Activated effector memory CD4-positive, alpha-beta T cell treated with Interleukin-2 at 50 U/mL for 16 hours (primary cell): ENCODE measurements around the gene LRP2BP.
"Not testable (repeated sequence)": the region's sequence is repeated elsewhere in the genome, so short reads cannot be mapped to it uniquely, and the experiment has no call there.

Experiments used
- DNase-seq: peaks from one replicate; pipeline ENCODE4 v3.0.0-alpha.2; 2020

The LRP2BP gene

DNA sequence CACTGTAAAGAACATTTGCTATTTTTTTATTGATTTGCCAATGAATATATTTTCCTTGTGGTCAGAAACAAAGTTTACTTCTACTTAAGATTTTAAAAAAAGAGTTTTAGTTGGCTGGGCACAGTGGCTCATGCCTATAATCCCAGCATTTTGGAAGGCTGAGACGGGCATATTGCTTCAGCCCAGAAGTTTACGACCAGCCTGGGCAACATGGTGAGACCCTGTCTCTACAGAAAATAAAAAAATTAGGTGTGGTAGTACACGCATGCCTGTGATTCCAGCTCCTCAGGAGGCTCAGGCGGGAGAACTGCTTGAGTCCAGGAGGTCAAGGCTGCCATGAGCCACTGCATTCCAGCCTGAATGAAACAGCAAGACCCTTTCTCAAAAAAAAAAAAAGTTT is 36.8 kb downstream of the LRP2BP start:
- DNase-seq = no peak

DNA sequence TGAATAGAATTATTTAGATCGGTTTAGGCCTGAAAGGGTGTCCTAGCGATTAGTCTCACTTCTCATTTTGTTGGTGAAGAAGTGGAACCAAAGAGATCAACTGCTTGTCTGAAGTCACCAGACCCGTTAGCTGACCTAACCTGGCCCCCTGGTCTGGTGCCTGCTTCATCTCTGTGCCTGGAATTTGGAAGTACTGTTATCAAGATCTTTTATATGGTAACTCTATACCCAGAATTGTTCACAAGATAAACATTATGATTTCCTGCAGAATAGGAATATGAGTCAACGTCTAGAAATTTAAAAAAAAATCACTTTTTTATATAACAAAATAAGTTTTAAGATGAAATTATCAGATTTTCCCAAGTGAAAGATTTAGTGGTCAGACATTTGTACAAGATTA is 37.2 kb downstream of the LRP2BP start:
- DNase-seq = no peak

DNA sequence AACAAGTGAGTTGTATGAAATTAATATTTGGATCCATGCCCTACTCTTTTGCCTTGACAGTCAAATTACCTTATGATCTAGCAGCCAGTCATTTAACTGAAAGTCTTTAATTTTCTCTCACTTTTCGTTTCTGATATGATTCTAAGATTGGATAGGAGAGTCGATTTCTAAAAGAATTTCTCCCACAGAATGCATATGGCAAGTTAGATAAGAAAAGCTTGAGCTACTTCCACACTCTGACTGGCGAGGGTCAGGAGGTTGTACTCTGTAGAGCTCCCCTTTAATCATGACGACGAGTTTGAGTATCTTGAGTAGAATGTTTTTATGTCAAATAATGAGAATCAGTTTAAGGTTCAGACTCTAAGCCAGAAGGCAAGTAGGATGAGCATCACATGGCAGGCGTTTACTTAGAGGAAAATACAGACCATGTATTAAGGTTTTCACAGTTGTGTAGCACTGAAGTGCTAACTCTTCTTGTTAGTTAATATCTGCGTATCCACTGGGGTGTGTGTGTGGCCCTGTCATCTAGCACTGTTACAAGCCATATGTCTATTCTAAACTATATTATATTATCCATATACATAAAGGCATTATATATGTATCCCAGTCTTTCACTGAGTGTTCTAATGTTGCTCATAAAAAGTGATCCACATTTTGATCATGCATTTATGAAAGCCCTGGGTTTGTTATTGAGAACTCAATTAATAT is 37.8 kb downstream of the LRP2BP start:
- DNase-seq = no peak

DNA sequence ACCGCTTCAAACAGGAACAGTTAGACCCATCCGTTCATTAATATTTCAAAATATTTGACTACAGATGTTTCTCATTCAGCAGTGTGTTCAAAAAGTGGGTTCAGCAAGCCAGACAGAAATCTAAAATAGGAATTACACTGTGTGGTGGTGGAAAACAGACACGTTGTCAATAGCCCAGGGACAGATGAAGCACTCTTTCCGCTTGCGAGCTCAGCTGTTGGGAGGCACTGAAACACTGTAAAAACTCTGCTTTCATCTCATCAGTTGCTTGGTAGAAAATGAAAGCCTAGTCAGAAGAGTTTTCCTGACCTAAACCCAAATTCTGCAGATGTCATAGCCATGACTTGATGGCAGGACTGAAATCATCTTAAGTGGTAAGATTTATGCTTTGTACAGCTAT is 38.5 kb downstream of the LRP2BP start:
- no peak for DNase-seq

DNA sequence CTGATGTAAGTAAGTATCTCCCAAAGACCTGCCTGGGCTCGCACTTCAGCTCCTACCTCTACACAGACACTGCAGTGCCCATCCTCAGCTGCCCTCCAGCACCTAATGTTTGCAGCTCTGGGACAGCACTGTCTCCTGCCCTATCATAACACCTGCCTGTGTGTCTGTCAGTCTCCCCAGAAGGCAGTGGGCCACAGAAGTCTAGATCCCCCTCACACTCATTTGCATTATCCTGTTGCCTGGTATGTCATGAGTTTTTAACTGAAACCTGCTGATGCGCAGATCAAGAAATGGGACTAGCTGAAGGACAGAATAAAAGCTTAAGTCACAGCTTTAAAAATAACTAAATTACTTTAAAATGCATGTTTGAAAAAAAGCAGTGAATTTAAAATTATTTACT is 43.0 kb downstream of the LRP2BP start:
- DNase-seq = no peak

DNA sequence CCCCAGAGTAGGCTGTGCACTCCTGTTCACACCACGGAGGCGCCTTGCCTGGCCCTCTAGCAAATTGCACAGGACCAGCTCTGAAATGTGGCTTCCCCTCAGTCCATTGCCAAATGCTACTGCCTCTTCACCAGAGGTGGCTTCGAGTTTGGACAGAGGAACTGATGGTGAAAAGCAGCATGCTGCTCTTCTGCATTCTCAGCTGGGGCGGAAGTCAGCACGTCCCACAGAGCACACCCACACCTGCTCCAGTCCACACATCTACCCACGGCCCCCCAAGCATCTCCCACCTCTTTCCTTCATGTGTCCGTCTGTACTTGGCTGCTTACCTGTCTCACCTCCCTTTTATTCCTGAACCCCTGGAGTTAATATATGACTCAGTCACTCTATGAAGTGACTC is 43.5 kb downstream of the LRP2BP start:
- no peak for DNase-seq

DNA sequence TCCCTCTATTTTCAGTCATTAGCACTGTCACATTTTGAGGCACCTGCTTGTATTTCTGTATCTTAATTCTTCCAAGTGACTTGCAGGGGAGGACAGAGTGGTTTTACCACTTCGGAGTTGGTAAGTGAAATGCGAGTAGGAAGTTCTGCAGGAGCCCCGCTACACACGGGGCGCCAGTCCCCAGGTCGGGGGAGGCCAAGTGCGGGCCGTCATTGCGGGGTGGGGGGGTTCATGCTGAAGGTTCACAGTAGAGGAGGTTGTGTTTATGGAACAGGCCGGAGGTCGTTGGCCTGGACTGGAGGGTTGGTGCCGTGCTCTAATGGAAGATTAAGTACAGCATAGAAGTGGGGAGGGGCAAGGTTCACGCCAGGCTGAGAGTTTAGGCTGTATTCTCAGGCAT is 44.0 kb downstream of the LRP2BP start:
- DNase-seq = no peak

DNA sequence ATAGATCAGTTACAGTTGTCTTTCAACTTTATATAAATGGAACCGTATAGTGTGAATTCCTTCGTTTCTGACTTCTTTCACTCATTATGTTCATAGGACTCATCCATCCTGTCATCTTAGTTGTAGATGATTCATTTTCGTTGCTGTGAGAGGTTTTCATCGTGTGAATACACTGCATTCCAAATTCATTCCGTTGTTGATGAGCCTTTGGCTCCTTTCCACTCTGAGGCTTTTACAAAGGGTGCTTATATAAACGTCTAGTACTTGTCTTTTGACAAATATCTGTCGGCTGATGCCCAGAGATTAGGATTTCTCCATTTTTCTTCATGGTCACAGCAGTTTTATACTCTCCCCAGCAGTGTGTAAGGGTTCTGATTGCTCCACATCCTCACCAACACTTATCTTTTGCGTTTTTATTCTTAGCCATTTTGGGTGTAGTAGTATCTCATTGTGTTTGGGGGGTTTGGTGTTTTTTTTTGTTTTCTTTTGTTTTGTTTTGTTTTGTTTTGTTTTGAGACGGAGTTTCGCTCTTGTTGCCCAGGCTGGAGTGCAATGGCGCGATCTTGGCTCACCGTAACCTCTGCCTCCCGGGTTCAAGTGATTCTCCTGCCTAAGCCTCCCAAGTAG is 48.6 kb downstream of the LRP2BP start:
- DNase-seq = no peak

DNA sequence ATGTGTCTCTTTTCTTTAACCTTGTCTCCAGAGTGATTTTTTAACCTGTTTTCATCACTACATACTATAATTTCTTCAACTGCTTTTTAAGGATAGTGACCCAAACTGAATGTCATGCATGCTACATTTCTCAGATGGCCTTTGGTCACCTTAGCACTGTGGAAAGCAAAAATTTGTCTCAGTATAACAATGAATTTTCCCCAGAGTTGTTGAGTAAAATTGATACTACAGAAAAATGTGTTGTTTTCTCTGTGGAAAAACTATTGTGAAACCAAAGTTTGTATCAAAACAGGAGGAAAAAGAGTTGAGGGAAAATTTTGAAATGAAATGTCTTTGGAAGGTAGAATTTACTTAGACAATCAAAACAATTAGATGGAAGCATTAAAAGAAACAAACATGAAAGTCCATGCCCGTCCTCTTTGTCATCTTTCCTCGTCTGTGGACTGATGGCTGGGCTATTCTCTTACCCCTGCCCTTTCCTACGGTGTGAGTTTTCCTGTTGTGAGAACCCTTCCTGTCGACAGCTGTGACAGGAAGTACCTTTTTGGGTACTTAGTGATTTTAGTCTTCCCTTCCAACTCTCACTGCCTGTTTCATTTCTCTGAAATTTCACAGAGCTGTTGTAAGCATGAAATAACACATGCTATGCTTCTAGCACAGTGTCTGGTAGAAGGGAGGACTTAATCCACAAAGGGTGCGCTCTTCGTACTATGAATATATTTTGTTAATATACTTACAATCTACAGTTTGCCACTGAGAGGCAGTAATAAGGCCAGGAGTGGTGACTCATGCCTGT is 50.8 kb downstream of the LRP2BP start:
- no peak for DNase-seq

DNA sequence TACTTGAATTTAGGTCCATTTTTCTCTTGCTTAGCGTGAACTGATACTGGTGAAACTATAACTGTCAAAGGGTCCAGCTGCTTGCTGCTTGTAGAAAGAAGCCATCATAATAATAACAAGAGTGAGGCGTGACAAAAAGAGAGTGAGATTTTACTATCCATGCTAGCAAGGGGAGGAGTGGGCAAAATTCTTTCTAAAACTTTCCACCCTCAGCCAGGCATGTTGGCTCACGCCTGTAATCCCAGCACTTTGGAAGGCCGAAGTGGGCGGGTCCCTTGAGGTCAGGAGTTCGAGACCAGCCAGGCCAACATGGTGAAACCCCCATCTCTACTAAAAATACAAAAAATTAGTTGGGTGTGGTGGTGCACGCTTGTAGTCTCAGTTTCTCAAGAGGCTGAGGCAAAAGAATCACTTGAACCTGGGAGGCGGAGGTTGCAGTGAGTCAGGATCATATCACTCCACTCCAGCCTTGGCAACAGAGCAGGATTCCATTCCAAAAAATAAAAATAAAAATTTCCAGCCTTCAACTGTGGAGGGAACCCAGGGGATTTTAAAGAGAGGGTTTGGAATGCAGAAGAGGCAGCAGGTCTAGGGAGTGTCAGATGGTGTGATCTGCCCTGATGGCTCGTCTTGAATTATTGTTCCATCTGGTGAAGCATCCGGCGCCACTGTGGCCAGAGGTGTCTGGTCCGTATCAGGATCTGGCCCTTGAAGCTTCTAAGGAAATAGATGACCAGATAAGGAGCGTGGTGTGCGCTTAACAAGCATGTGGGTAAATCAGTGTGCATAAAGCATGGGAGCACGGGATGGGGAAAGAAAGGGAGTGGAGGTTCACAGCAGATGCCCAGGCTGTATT is 51.8 kb downstream of the LRP2BP start:
- no peak for DNase-seq

DNA sequence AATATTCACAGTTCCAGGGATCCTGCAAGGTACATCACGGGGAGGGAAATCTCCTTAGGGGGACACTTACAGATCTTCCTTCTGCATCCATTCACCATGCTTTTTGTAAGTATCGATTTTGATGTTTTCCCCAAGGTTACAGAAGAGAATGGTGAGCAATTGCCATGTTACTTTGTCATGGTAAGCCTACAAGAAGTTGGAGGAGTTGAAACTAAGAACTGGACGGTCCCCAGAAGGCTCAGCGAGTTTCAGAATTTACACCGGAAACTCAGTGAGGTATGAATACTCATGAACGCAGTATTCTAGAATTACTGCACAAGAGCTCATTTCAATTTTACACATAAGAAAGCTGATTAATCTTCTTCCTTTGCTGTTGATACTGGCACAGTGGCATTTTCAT is 53.9 kb downstream of the LRP2BP start:
- no peak for DNase-seq

DNA sequence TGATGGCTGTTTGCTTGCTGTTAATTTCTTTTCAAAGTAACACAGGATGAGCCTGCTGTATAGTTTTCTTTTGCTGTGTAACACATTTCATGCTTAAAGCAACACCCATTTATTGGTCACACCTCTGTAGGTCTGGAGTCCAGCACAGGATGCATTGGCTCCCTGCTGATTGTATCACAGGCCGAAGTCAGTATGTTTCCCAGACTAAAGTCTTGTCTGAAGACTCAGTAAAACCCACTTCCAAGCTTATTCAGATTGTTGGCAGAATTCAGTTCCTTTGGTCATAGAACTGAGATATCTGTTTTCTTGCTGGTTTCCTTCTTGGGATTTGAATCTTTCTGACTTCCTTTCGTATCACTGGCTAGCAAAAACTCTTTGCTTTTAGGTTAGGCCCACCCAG is 54.3 kb downstream of the LRP2BP start:
- no peak for DNase-seq

DNA sequence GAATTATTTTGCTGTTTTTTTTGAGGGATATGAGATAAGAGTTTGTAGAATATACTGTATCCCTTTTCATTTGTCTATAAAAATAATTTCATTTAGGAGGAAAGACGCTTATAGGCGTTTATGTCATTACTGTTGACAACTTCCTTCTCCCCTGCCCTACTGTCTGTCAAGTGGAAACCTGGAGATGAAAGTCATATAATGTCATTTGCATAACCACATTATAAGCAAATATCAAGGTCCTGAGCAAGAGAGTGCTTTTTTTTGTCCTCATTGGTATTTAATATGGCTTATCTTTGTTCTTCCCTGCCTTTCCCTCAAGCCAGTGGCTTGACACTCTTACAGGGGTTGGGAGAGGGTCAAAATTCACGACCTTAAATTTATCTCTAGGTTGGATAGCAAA is 55.8 kb downstream of the LRP2BP start:
- DNase-seq = no peak

DNA sequence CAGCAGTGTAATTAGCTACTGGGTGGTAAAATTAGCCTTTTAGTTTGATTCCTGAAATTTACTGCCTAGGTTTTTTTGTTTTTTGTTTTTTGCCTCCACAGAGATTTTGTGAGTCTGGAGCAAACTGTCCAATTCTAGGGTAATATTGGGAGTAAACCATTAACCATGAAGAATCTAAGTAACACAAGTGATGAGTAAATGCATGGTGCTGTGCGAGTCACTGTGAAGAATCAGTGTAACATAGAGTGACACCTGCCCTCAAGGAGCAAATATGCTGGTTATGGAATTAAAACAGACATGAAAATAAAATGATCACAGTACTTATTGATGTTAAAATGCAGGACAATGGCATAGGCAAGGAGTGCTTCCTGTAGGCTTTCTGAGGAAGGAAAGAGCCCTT is 60.1 kb downstream of the LRP2BP start:
- no peak for DNase-seq

DNA sequence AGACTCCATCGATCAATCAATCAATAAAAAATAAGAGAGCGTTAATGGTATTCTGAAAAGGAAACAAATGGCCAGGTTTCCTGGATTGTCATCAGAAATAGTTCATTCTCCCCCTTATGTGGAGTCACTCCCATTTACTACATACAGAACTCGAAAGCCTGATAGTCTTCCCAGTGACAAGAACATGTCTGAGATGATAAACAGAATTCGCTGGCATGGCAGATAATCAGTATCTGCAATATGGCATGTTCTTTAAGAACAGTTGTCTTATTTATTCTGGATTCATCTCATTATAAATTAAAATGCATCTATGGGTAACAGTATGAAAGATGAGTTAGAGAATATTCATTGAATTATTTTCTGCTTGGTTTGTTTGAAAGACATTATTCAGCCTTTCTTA is 61.4 kb downstream of the LRP2BP start:
- DNase-seq = no peak

DNA sequence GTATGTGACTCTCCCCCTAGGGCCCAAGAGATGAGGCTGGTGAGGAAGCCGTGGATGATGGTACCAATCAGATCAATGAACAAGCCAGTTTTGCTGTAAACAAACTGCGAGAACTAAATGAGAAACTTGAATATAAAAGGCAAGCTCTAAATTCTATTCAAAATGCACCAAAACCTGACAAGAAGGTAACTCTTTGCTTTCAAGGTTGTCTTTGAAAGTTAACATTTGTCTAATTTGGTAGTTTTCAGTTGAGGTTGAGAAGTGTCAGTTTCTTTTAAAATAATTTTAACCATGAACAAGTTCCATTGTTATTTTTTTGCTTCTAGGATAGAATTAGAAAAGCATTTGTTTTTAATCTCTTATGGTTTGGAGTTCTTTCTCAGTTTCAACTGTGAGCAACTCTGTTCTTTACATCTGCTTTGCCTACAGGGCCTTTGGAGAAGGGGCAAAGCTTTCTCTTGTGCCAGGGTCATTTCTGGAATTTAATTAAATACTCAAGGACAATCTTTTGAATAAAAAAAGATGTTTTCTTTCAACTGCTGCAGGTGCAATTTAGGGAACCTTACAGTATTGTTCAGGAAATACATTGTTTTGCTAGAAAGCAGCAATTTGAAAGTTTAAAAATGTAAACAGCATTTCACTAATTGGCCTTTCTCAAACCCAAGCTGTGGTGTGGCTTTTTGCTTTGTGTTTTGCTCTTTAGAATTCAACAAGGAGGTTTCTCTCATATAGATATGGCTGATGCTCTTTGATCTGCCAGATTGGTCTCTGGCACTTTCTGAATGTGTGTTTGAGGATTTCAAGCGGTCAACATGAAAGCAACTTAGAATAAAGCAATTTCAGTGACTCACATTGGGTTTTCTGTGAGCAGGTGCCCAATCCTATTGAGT is 62.9 kb downstream of the LRP2BP start:
- no peak for DNase-seq

DNA sequence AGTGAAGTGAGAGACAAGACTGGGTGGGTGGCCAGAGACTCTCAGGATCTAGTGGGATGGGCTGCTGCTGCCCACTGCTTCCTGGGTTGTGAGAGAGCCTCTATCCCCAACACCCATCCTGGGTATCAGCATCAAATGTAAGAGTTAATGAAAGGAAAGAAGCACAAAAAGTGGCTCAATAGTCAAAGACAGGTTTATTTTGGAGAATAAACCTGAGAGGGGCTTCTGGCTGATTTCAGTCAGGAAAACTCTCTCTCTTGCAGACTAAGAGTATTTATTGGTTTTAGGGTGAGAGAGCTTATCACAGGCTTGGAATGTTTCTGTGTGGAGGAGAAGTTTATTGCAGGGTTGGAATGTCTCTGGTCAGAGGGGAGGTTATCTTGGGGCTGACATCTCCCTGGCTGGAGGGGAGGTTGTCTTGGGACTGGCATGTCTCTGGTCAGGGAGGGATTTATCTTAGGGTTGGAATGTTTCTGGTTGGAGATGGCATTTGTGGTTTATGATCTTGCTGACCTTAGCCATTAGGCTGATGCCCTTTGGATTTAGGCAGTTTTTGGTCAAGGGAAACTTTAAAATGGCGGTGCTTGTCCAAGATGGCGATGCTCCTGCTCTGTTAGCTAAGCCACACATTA is 65.7 kb downstream of the LRP2BP start:
- DNase-seq = not testable (repeated sequence)

DNA sequence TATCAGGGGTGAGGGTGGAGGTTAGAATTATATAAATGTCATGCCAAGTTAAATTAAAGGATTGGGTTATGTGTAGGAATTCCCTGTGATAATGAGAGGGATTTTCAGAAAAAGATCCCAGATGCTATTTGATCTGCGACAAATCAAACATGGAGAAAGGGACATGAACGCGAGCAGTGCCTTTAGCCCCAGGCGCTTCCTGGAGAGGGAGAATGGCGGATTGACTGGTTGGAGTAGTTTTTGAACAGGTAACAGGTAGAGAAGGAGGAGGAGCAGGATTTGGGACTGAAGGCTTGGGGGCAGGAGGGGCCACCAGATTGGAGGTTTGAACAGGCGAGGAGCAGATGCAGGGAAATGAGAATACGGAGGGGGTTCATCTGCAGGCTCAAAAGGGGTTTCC is 67.1 kb downstream of the LRP2BP start:
- DNase-seq = no peak

DNA sequence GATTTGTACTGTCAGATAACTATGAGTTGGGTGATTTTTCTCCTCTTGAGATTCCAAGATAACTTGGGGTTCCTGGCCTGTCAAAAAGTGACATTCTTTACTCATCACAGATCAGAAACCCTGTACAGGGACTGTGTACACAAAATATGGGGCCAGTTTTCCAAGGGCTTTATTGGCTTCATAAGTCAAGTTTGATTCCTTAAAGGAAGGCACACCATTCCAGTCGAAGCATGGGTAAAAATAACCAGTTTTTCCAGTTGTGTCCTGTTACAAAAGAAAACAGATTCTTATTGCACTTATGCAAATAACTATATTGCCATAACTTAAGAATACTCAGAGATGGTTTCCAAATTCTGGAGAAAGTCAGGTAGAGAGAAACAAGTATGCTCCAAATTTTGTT is 70.0 kb downstream of the LRP2BP start:
- not testable (repeated sequence) for DNase-seq

DNA sequence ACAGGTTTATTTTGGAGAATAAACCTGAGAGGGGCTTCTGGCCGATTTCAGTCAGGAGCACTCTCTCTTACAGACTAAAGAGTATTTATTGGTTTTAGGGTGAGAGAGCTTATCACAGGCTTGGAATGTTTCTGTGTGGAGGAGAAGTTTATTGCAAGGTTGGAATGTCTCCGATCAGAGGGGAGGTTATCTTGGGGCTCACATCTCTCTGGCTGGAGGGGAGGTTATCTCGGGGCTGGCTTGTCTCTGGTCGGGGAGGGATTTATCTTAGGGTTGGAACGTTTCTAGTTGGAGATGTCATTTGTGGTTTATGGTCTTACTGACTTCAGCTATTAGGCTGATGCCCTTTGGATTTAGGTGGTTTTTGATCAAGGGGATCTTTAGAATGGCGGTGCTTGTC is 71.4 kb downstream of the LRP2BP start:
- DNase-seq = not testable (repeated sequence)

DNA sequence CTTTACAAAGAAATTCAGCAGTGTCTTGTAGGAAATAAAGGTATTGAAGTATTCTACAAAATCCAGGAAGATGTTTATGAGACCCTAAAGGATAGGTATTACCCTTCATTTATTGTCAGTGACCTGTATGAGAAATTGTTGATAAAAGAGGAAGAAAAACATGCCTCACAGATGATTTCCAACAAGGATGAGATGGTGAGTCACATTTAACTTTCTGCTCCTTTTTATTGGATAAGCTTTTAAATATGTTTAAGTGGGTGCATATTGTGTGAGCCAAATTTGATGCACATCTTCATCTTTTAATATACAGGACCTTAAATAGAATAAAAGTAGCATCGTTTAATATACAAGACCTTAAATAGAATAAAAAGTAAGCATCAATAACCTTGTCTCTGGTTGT is 72.1 kb downstream of the LRP2BP start:
- no peak for DNase-seq

DNA sequence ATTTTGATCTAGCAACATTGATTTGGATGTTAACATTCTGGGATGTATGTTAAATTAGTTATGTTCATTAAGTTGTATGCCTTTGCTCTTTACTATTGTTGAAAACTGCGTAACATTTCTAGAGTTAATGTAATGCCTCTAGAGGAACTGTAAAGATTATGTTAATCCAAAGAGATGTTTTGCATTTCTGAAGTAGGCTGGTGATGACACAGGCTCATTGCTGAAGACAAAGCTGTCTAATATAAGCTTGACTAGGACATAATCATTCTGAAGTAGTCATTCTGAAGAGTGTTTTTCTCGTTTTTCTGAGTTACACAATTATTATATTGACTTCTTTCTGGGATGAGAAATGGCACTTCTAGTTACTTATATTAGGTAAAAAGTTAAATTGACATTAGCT is 72.9 kb downstream of the LRP2BP start:
- no peak for DNase-seq
